Kidney epithelial cell (primary cell): Measurements from ENCODE around the gene SPOUT1. TPM values are rescaled to one million over a fixed set of nuclear protein-coding genes. Genes with fewer than 3 reads are reported as not detected.

Source experiments
- DNase-seq: peaks from one replicate; pipeline ENCODE4 v3.0.0-alpha.2; 2010; ENCODE audit warnings: low read depth
- H3K27me3 ChIP-seq: 2 replicates; pipeline ENCODE4 v1.6.0; 2011; ENCODE audit warnings: low read length; ENCODE audit not compliant: control insufficient read depth, insufficient read depth
- H3K36me3 ChIP-seq: 2 replicates; pipeline ENCODE4 v1.5.1; 2011; ENCODE audit warnings: low read length; ENCODE audit not compliant: control insufficient read depth, insufficient read depth
- H3K4me3 ChIP-seq: 2 replicates; pipeline ENCODE4 v1.5.1; 2011; ENCODE audit warnings: low read depth, mild to moderate bottlenecking, control low read depth, low read length
- CTCF ChIP-seq: IDR thresholded peaks from 2 replicates; pipeline ENCODE4 v1.5.1; 2011; ENCODE audit warnings: mild to moderate bottlenecking, moderate library complexity, low read length, control low read depth, inconsistent platforms; ENCODE audit not compliant: insufficient read depth, poor library complexity, severe bottlenecking
- total RNA-seq: library from RNA; depleted of rRNA; stranded (reverse); fragments of >200 nt; gene quantifications from 2 replicates; pipeline ENCODE4 v1.2.3, GENCODE V29; 2015

SPOUT1 gene
- total RNA-seq, 1 donor from 2014 or later: 33.1 TPM

DNA sequence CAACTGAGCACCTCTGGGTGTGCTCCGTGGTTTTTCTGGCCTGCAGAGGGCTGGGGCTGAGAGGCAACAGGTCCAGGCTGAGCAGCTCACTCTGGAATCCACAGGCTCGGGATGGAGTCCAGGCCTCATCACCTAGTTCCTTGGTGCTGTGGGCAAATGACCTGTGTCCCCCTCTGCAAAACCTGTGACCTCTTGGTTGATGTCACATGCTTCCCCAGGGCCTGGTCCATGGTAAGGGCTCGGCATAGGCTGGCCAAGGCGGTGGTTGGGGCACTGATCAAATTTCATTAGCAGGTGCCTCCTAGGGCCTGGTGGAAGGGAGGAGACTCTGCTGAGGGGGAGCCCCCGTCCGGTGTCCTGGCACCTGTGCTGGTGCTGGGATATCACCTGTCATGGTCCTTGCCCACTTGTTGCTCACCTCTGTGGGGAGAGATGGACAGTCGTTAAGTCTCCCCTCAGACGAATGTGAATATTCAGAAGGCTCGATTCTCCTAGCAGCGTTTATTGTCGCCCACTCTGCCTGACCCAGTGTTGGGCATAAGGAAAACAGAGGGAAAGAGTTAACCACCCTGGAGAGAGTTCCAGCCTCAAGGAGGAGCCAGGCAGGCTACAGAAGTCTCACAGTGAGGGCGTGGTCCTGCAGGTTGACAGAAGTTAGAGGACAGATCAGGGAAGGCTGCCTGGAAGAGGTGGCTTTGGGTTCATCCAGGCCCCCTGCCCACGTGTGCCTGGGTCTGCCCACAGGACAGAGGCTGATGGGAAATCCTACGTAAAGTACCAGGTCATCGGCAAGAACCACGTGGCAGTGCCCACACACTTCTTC is 7.8 kb downstream of the SPOUT1 start:
- no peak for TF ChIP-seq CTCF
- Histone ChIP-seq H3K27me3 (no peaks in the 10 kb centered on the region), H3K36me3 (peaks cover 1% of the 10 kb centered on the region), H3K4me3 (no peak overlapping the region)
- no peak for DNase-seq

- no peaks in the 10 kb centered on the region for H3K27me3 ChIP-seq
- no peak for DNase-seq
- TF ChIP-seq CTCF: no peak
- H3K36me3 ChIP-seq: no peaks in the 10 kb centered on the region
- no peak overlapping the region for H3K4me3 ChIP-seq
These were observed 8.7 kb downstream of the SPOUT1 start for GRCh38 chr9:128820665-128821583.

DNA sequence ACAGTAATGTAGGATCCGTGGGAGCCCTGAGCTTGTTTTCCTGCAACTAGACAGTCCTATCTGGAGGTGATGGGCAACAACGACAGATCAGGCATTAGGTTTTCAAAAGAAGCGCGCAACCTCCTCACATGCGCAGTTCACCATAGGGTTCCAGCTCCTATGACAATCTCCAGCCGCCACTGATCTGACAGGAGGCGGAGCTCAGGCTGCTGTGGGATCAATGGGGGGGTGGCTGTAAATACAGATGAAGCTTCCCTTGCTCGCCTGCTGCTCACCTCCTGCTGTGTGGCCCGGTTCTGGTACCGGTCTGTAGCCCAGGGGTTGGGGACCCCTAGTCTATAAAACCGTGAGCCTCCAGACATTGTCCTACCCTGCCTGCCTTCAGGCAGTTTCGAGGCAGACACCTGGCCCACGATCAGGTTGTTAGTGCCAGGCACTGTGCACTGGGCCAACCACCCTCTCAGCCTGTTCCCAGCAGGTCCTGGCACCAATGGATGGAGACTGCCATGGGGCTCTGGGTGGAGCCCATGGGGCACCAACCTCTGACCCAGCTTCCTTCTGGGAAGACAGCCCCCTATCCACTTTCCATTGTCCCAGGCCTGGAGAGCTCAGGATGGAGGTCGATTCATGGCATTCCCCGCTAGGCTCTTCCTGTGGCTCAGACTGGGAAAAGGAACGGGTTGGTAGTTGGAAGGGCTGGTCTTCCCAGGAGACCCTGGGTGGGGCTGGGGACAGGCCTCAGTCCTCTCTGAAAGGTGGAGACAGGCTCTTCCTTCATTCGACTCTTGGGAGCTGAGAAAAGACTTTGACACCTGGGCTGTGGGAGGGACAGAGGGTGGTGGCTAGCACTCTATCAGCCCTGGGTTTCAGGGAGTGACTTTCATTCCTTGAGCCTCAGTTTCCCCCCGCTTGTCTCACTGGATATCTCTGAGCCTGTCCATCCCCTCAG is 9.6 kb downstream of the SPOUT1 start:
- no peak for DNase-seq
- no peak overlapping the region for H3K4me3 ChIP-seq
- no peak for TF ChIP-seq CTCF
- no peaks in the 10 kb centered on the region for H3K27me3 ChIP-seq
- no peaks in the 10 kb centered on the region for H3K36me3 ChIP-seq

DNA sequence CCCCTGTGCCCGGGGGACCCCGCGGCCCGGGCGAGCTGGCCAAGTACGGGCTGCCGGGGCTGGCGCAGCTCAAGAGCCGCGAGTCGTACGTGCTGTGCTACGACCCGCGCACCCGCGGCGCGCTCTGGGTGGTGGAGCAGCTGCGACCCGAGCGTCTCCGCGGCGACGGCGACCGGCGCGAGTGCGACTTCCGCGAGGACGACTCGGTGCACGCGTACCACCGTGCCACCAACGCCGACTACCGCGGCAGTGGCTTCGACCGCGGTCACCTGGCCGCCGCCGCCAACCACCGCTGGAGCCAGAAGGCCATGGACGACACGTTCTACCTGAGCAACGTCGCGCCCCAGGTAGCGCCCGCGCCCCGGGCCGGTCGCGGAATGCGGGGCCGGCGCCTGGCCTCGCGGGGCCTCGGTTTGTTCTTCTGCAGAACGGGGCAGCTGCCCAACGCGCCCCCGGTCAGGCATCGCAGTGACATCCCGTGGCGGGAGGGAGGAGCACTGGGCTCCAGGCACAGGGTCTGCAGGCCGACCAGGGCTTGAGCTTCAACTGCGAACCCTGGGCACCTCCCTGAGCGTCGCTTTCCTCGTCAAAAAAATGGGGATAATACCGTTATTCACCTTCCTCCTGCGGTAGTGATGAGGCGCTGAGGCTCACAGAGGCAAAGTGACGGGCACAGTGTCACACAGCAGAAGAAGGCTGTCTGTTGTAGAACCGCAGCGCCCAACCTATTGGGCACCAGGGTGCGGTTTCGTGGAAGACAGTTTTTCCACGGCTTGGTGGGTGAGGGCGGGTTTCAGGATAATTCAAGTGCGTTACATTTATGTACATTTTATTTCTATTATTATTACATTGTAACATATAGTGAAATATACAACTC is 10.5 kb downstream of the SPOUT1 start:
- Histone ChIP-seq H3K36me3 (no peaks in the 10 kb centered on the region), H3K27me3 (no peaks in the 10 kb centered on the region), H3K4me3 (peak overlapping the region; percentile 68)
- DNase-seq: no peak
- TF ChIP-seq CTCF: no peak
